WTC11 (cell line): ENCODE results near the gene ECM2. TPM values are rescaled to one million over a fixed set of nuclear protein-coding genes. Genes with fewer than 3 reads are reported as not detected.

Experiments
- ATAC-seq: fragments of 200-7000 bp; cut with Tn5 transposase; 2 replicates; pipeline ENCODE4 v1.10.0; 2021; ENCODE audit warnings: mild to moderate bottlenecking, moderate library complexity
- CTCF ChIA-PET: fragments of 300-600 bp; sonication (Branson Sonifier 250); formaldehyde crosslinking; loops from one replicate; lab custom pipeline; 2021; ENCODE audit warnings: antibody characterized with exemption; lab: Charles Lee
- POLR2A ChIA-PET: fragments of 350-600 bp; sonication (Branson Sonifier 250); formaldehyde crosslinking; loops from one replicate; lab custom pipeline; 2021; ENCODE audit warnings: antibody characterized with exemption; lab: Charles Lee
- DNase-seq: peaks from one replicate; pipeline ENCODE4 v3.0.0; 2021; ENCODE audit warnings: low spot score
- H3K27ac Mint-ChIP-seq: 2 replicates; pipeline ENCODE4 v1.8.0; 2021; ENCODE audit warnings: mixed read lengths
- H3K27me3 Mint-ChIP-seq: 2 replicates; pipeline ENCODE4 v1.8.0; 2021; ENCODE audit warnings: low read depth, mild to moderate bottlenecking, moderate library complexity, mixed read lengths
- H3K36me3 Mint-ChIP-seq: 2 replicates; pipeline ENCODE4 v1.8.0; 2021; ENCODE audit warnings: mixed read lengths
- H3K4me1 Mint-ChIP-seq: 2 replicates; pipeline ENCODE4 v1.8.0; 2022; ENCODE audit warnings: mixed read lengths
- H3K4me3 Mint-ChIP-seq: 2 replicates; pipeline ENCODE4 v1.8.0; 2021; ENCODE audit warnings: mild to moderate bottlenecking, moderate library complexity, mixed read lengths
- H3K9me3 Mint-ChIP-seq: 2 replicates; pipeline ENCODE4 v1.8.0; 2021; ENCODE audit warnings: mixed read lengths
- ARID4B ChIP-seq: sonication (generic); formaldehyde crosslinking; IDR thresholded peaks from 2 replicates; pipeline ENCODE4 v1.8.0; 2023; ENCODE audit warnings: missing genetic modification reagents, mild to moderate bottlenecking, borderline replicate concordance
- CDX4 ChIP-seq: fragments of 250-450 bp; sonication (Bioruptor Pico); IDR thresholded peaks from 2 replicates; pipeline ENCODE4 v1.9.0; 2021; ENCODE audit warnings: moderate library complexity, mild to moderate bottlenecking, inconsistent platforms, borderline replicate concordance
- E2F1 ChIP-seq: sonication (generic); formaldehyde crosslinking; IDR thresholded peaks from 2 replicates; pipeline ENCODE4 v1.8.0; 2022; ENCODE audit warnings: mild to moderate bottlenecking, missing genetic modification reagents
- E2F5 ChIP-seq: sonication (generic); formaldehyde crosslinking; IDR thresholded peaks from 2 replicates; pipeline ENCODE4 v1.8.1; 2022; ENCODE audit warnings: mild to moderate bottlenecking, moderate library complexity, missing genetic modification reagents
- ETV6 ChIP-seq: sonication (generic); formaldehyde crosslinking; IDR thresholded peaks from 2 replicates; pipeline ENCODE4 v1.8.1; 2022; ENCODE audit warnings: mild to moderate bottlenecking, missing genetic modification reagents
- GTF2I ChIP-seq: fragments of 250-450 bp; sonication (Bioruptor Pico); conservative IDR thresholded peaks from 2 replicates; pipeline ENCODE4 v1.4.0; 2021; ENCODE audit warnings: mild to moderate bottlenecking
- HMGA2 ChIP-seq: fragments of 250-450 bp; sonication (Bioruptor Pico); IDR thresholded peaks from 2 replicates; pipeline ENCODE4 v1.4.0; 2021; ENCODE audit warnings: mild to moderate bottlenecking, moderate library complexity
- HMGXB4 ChIP-seq: sonication (generic); formaldehyde crosslinking; IDR thresholded peaks from 2 replicates; pipeline ENCODE4 v1.8.1; 2023; ENCODE audit warnings: mild to moderate bottlenecking, moderate library complexity, missing genetic modification reagents
- JUN ChIP-seq: sonication (generic); formaldehyde crosslinking; IDR thresholded peaks from 2 replicates; pipeline ENCODE4 v1.8.0; 2023; ENCODE audit warnings: mild to moderate bottlenecking, missing genetic modification reagents
- NFE2L1 ChIP-seq: sonication (generic); formaldehyde crosslinking; IDR thresholded peaks from 2 replicates; pipeline ENCODE4 v1.8.1; 2023; ENCODE audit warnings: missing genetic modification reagents
- NFYB ChIP-seq: sonication (generic); formaldehyde crosslinking; conservative IDR thresholded peaks from 2 replicates; pipeline ENCODE4 v1.8.0; 2022; ENCODE audit warnings: low read depth, missing genetic modification reagents
- PRRX2 ChIP-seq: fragments of 250-450 bp; sonication (Bioruptor Pico); IDR thresholded peaks from 2 replicates; pipeline ENCODE4 v1.8.0; 2021; ENCODE audit warnings: mild to moderate bottlenecking
- SMAD3 ChIP-seq: sonication (generic); formaldehyde crosslinking; IDR thresholded peaks from 2 replicates; pipeline ENCODE4 v1.8.0; 2022; ENCODE audit warnings: missing genetic modification reagents, mild to moderate bottlenecking, borderline replicate concordance
- SP1 ChIP-seq: sonication (generic); formaldehyde crosslinking; conservative IDR thresholded peaks from 2 replicates; pipeline ENCODE4 v1.8.1; 2022; ENCODE audit warnings: missing genetic modification reagents
- TCF7 ChIP-seq: sonication (generic); formaldehyde crosslinking; IDR thresholded peaks from 2 replicates; pipeline ENCODE4 v1.8.0; 2022; ENCODE audit warnings: mild to moderate bottlenecking, low read depth, missing genetic modification reagents, moderate library complexity
- ZNF423 ChIP-seq: fragments of 250-450 bp; sonication (Bioruptor Pico); IDR thresholded peaks from 2 replicates; pipeline ENCODE4 v2.1.2; 2022; ENCODE audit warnings: mild to moderate bottlenecking, moderate library complexity
- ZNF425 ChIP-seq: fragments of 250-450 bp; sonication (Bioruptor Pico); conservative IDR thresholded peaks from 2 replicates; pipeline ENCODE4 v1.9.0; 2021; ENCODE audit warnings: mild to moderate bottlenecking
- ZNF512 ChIP-seq: sonication (generic); formaldehyde crosslinking; IDR thresholded peaks from 2 replicates; pipeline ENCODE4 v1.8.1; 2022; ENCODE audit warnings: missing genetic modification reagents, borderline replicate concordance
- total RNA-seq: library from RNA; stranded (reverse); gene quantifications from 3 replicates; pipeline ENCODE4 v1.2.3, GENCODE V29; 2021

ECM2 gene
- total RNA-seq, 1 experiment from 2014 or later, result not detected

GRCh38 chr9:92564982-92565381 is 29.2 kb upstream of the ECM2 start (continued):
- TF ChIP-seq ARID4B (CRISPR knock-in tag), result no peak
- TF ChIP-seq HMGXB4 (CRISPR knock-in tag), result no peak
- no peak for TF ChIP-seq PRRX2 (CRISPR knock-in tag)
- TF ChIP-seq ZNF423 (CRISPR knock-in tag), result no peak
- TF ChIP-seq E2F1, result no peak
- TF ChIP-seq NFE2L1 (CRISPR knock-in tag), result no peak
- no peak for TF ChIP-seq GTF2I (CRISPR knock-in tag)

GRCh38 chr9:92564504-92564903 is 28.7 kb upstream of the ECM2 start:
- Mint-ChIP-seq H3K9me3 (no peaks in the 10 kb centered on the region), H3K4me1 (peaks cover 4% of the 10 kb centered on the region)

More at GRCh38 chr9:92564504-92564903, 28.7 kb upstream of the ECM2 start:
- CTCF ChIA-PET, result no interaction called here
- Mint-ChIP-seq H3K36me3 (no peaks in the 10 kb centered on the region), H3K27me3 (no peaks in the 10 kb centered on the region; the same call in 1 of the 2 replicates), H3K27ac (no peak overlapping the region)
- TF ChIP-seq ZNF425 (CRISPR knock-in tag) (no peak), CDX4 (CRISPR knock-in tag) (no peak), E2F5 (CRISPR knock-in tag) (no peak), HMGA2 (CRISPR knock-in tag) (no peak), SP1 (CRISPR knock-in tag) (no peak), ARID4B (CRISPR knock-in tag) (no peak), ETV6 (CRISPR knock-in tag) (no peak), JUN (CRISPR knock-in tag) (no peak), ZNF423 (CRISPR knock-in tag) (no peak), TCF7 (CRISPR knock-in tag) (no peak), NFYB (CRISPR knock-in tag) (no peak), ZNF512 (no peak), SMAD3 (CRISPR knock-in tag) (no peak)
- TF ChIP-seq, all 79 proteins: peak for 0
- ATAC-seq (no peak), DNase-seq (no peak)
- H3K4me3 Mint-ChIP-seq, result no peak overlapping the region
- POLR2A ChIA-PET, result no interaction called here
